ENCODE measurements around the gene OR5AU1. TPM values are rescaled to one million over a fixed set of nuclear protein-coding genes. Genes with fewer than 3 reads are reported as not detected.

OR5AU1 gene
- total RNA-seq, 1 experiment from 2014 or later = not detected

DNA sequence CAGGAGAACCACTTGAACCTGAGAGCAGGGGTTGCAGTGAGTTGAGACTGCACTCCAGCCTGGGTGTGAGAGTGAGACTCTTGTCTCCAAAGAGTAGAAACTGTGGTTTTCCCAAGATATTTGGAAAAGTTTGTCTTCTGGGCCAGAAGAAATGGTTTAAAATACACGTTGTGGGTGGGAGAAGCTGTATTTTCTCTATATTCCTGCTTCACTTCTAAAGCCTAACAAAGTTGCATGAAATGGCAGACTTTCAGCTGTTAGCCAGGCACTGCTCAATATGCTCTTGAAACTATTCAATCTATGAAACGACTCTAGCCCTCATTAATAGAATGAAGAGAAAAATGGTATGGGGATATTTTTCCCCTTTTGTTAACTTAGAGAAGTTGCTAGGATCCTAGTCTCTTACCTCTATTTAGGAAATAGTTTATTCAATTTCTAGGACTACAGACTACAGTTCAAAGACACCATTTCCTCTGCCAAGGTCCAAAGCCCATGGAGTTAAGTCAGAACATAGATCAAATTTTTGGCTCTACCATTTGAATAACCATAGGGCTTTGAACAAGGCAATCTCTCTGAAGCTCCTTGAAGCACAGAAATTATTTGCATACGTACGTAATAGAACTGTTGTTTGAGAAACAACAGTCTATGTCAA is 49.3 kb upstream of the OR5AU1 start:
- Histone ChIP-seq H3K4me2 (ENCODE audit: insufficient read depth, insufficient read length, low read length) (no peak overlapping the region), H4K91ac (ENCODE audit: insufficient read length, low read depth, low read length) (no peak overlapping the region), H3K23ac (ENCODE audit: insufficient read length, low read depth, low read length) (no peak overlapping the region), H3K27me3 (ENCODE audit: insufficient read depth, low read length) (no peaks in the 10 kb centered on the region), H4K20me1 (ENCODE audit: control insufficient read depth, insufficient read depth, insufficient read length) (no peaks in the 10 kb centered on the region), H3K23me2 (ENCODE audit: insufficient read length, low read depth, low read length, poor library complexity, severe bottlenecking) (no peaks in the 10 kb centered on the region), H3K56ac (ENCODE audit: insufficient read length, low read depth, low read length) (no peak overlapping the region), H2BK12ac (ENCODE audit: insufficient read length, low read depth, low read length) (no peak overlapping the region), H2BK15ac (ENCODE audit: low read depth, low read length) (no peak overlapping the region), H4K8ac (replicated peaks; ENCODE audit: insufficient read length, low read depth, low read length) (no peak overlapping the region), H3K18ac (ENCODE audit: insufficient read length, low read depth, low read length) (no peak overlapping the region), H4K5ac (ENCODE audit: insufficient read length, low read depth, low read length) (no peak overlapping the region), H3K9ac (ENCODE audit: extremely low read depth, insufficient read length, low read length) (no peak overlapping the region), H3K79me1 (ENCODE audit: insufficient read depth, low read depth, low read length, poor library complexity, severe bottlenecking) (no peaks in the 10 kb centered on the region), H2BK5ac (ENCODE audit: insufficient read length, low read length) (no peak overlapping the region), H3K9me3 (ENCODE audit: control insufficient read depth, low read depth, low read length) (no peaks in the 10 kb centered on the region), H3K14ac (ENCODE audit: insufficient read depth, low read length) (no peak overlapping the region), H3T11ph (ENCODE audit: low read length) (no peak overlapping the region), H3K27ac (ENCODE audit: insufficient read length, low read depth, low read length) (no peak overlapping the region), H3K79me2 (ENCODE audit: insufficient read depth, low read length) (no peaks in the 10 kb centered on the region), H2AFZ (ENCODE audit: low read length) (no peak overlapping the region), H2AK5ac (ENCODE audit: insufficient read length, low read length) (no peak overlapping the region), H3K4ac (ENCODE audit: low read depth, low read length) (no peak overlapping the region), H2BK20ac (ENCODE audit: low read depth, low read length, poor library complexity, severe bottlenecking) (no peak overlapping the region), H2BK120ac (ENCODE audit: low read depth, low read length, poor library complexity, severe bottlenecking) (no peak overlapping the region), H3K4me1 (ENCODE audit: insufficient read depth, low read length) (no peaks in the 10 kb centered on the region)
- TF ChIP-seq, protein P1, sequence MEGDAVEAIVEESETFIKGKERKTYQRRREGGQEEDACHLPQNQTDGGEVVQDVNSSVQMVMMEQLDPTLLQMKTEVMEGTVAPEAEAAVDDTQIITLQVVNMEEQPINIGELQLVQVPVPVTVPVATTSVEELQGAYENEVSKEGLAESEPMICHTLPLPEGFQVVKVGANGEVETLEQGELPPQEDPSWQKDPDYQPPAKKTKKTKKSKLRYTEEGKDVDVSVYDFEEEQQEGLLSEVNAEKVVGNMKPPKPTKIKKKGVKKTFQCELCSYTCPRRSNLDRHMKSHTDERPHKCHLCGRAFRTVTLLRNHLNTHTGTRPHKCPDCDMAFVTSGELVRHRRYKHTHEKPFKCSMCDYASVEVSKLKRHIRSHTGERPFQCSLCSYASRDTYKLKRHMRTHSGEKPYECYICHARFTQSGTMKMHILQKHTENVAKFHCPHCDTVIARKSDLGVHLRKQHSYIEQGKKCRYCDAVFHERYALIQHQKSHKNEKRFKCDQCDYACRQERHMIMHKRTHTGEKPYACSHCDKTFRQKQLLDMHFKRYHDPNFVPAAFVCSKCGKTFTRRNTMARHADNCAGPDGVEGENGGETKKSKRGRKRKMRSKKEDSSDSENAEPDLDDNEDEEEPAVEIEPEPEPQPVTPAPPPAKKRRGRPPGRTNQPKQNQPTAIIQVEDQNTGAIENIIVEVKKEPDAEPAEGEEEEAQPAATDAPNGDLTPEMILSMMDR (conservative IDR thresholded peaks at IDR 0.05) = no peak
- Mint-ChIP-seq H3K27me3 (ENCODE audit: low read depth) (no peaks in the 10 kb centered on the region), H3K27ac (peak overlapping the region in 1 of 3 experiments; percentile 95; a peak in 2 of 7 replicates), H3K36me3 (ENCODE audit: insufficient read depth in 1 of 3, low read depth in 3 of 3) (peaks cover 27 to 41% (median 32%) of the 10 kb centered on the region in 3 experiments; a peak in 6 of 7 replicates), H3K9me3 (no peaks in the 10 kb centered on the region), H3K4me3 (no peak overlapping the region), H3K4me1 (peaks cover 61 to 69% of the 10 kb centered on the region in 2 experiments)
- no peak for DNase-seq
- WGBS (ENCODE audit: extremely low coverage, insufficient read length, low lambda C conversion rate) = no CpG with 5 or more reads among the region's 4 CpGs

All from H9 (cell line).